ENCODE measurements around the gene KPTN. TPM values are rescaled to one million over a fixed set of nuclear protein-coding genes. Genes with fewer than 3 reads are reported as not detected.

KPTN gene
- total and polyA plus RNA-seq, 2 of the 8 experiments (the other 6 are each of a cell fraction or from before 2014, with no cell fraction given) = 23.6 to 31.3 TPM

- TF ChIP-seq HDAC6 (IDR thresholded peaks at IDR 0.05; ENCODE audit: low read depth, low read length) = no peak
- TF ChIP-seq SAP30 (IDR thresholded peaks at IDR 0.05; ENCODE audit: insufficient read depth, insufficient replicate concordance, low read length) = no peak
- no peak for TF ChIP-seq EGR1 (IDR thresholded peaks at IDR 0.05; ENCODE audit: borderline replicate concordance, low read depth, low read length)
Measured at GRCh38 chr19:47518139-47518538, 34.1 kb upstream of the KPTN start (continued).

Data from H1 (cell line).